K562 (cell line): ENCODE data around the gene OBSCN. TPM values are rescaled to one million over a fixed set of nuclear protein-coding genes. Genes with fewer than 3 reads are reported as not detected.

Experiments used
- ATAC-seq: fragments of 200-7000 bp; cut with Tn5 transposase; 3 replicates; pipeline ENCODE4 v1.9.1; 2020; ENCODE audit warnings: moderate library complexity
- BruUV-seq: library from RNA; stranded (reverse); fragments of 400-500 nt; replicated peaks from 2 replicates; lab custom pipeline; 2021; lab: Mats Ljungman, UMichigan
- CTCF ChIA-PET: fragments of 300-600 bp; formaldehyde crosslinking; extraction: SDS; loops from one replicate; lab custom pipeline; 2021; ENCODE audit warnings: low intra/inter-chr PET ratio; lab: Yijun Ruan, JAX
- POLR2A ChIA-PET: fragments of 300-600, 350-650 bp; sonication (Branson Sonifier 250); formaldehyde crosslinking; extraction: SDS; loops from one replicate; lab custom pipeline; 2021; ENCODE audit warnings: antibody characterized with exemption, inconsistent platforms; lab: Yijun Ruan, JAX
- DNase-seq, 4 experiments: peaks; one replicate each; pipeline versions ENCODE4 v3.0.0 to v3.0.0-alpha.2; 2011 to 2018; ENCODE audit warnings: low spot score in 3 of 4, mixed read lengths in 3 of 4; ENCODE audit errors: extremely low read depth in 1 of 4
- FAIRE-seq: peaks from 2 replicates; lab custom pipeline; 2011; peaks lifted over from hg19 to GRCh38; lab: Jason Lieb, UNC
- H2AFZ ChIP-seq: 2 replicates; pipeline ENCODE4 v1.6.0; 2011; ENCODE audit warnings: low read depth, low read length, control low read depth, inconsistent platforms
- H3K27ac ChIP-seq: fragments of 200-600 bp; 3 replicates; pipeline ENCODE4 v1.8.0; 2011; ENCODE audit warnings: low read depth, mild to moderate bottlenecking, control low read depth, inconsistent platforms, low read length, moderate library complexity, mixed read lengths; ENCODE audit errors: extremely low read depth
- H3K27me3 ChIP-seq, 2 experiments: fragments of 300-600 bp in 1 of 2; 2 replicates in 1 of 2; 3 replicates in 1 of 2; pipeline versions ENCODE4 v1.6.0 to v1.8.0; 2011; ENCODE audit warnings: inconsistent platforms in 2 of 2, low read length in 2 of 2, mild to moderate bottlenecking in 1 of 2, mixed read lengths in 1 of 2, moderate library complexity in 1 of 2; ENCODE audit not compliant: control insufficient read depth in 2 of 2, insufficient read depth in 2 of 2
- H3K36me3 ChIP-seq: fragments of 300-600 bp; 3 replicates; pipeline ENCODE4 v1.8.0; 2011; ENCODE audit warnings: mild to moderate bottlenecking, low read length, inconsistent platforms; ENCODE audit not compliant: control insufficient read depth, insufficient read depth
- H3K4me1 ChIP-seq, 2 experiments: fragments of 200-600 bp in 1 of 2; replicated peaks in 1 of 2; 2 replicates in 1 of 2; 3 replicates in 1 of 2; pipeline versions ENCODE4 v1.5.1 to v1.8.0; 2011; ENCODE audit warnings: inconsistent platforms in 2 of 2, low read length in 2 of 2, mild to moderate bottlenecking in 1 of 2, mixed read lengths in 1 of 2, moderate library complexity in 1 of 2; ENCODE audit not compliant: control insufficient read depth in 2 of 2, insufficient read depth in 2 of 2
- H3K4me2 ChIP-seq: 2 replicates; pipeline ENCODE4 v1.6.1; 2011; ENCODE audit warnings: low read length, control low read depth, inconsistent platforms, mixed read lengths; ENCODE audit not compliant: insufficient read depth
- H3K4me3 ChIP-seq: fragments of 200-600 bp; sonication (generic), shearing (Covaris generic); 2 replicates; pipeline ENCODE4 v1.5.1; 2016; ENCODE audit warnings: control low read depth, inconsistent platforms
- H3K79me2 ChIP-seq: fragments of 200-600 bp; 3 replicates; pipeline ENCODE4 v1.8.0; 2011; ENCODE audit warnings: low read length, inconsistent platforms; ENCODE audit not compliant: control insufficient read depth, insufficient read depth
- H3K9ac ChIP-seq, 2 experiments: 2 replicates each; pipeline versions ENCODE4 v1.6.0 to v1.6.1; 2011; ENCODE audit warnings: low read depth in 2 of 2, low read length in 2 of 2, control low read depth in 1 of 2, inconsistent platforms in 1 of 2, mild to moderate bottlenecking in 1 of 2, mixed read lengths in 1 of 2; ENCODE audit not compliant: insufficient read depth in 1 of 2
- H3K9me1 ChIP-seq: one replicate; pipeline ENCODE4 v1.6.0; 2011; ENCODE audit warnings: inconsistent platforms, mild to moderate bottlenecking, low read length, moderate library complexity; ENCODE audit not compliant: control insufficient read depth, insufficient read depth
- H3K9me3 ChIP-seq: replicated peaks from 2 replicates; pipeline ENCODE4 v1.5.1; 2011; ENCODE audit warnings: low read depth, low read length, inconsistent platforms; ENCODE audit not compliant: control insufficient read depth, insufficient read depth
- H4K20me1 ChIP-seq: replicated peaks from 2 replicates; pipeline ENCODE4 v1.6.1; 2011; ENCODE audit warnings: low read length, inconsistent platforms, mixed read lengths; ENCODE audit not compliant: control insufficient read depth, insufficient read depth
- RBM25 ChIP-seq: fragments of 200-400 bp; formaldehyde crosslinking; IDR thresholded peaks from 2 replicates; pipeline ENCODE4 v1.6.1; 2018; ENCODE audit warnings: low read length, low read depth, moderate library complexity; ENCODE audit not compliant: severe bottlenecking
- WGBS: fragments of 100-300 bp; shearing (Covaris generic); methylation state at CpG from one replicate; pipeline ENCODE4 v1.1.6; 2016; ENCODE audit warnings: low coverage, mixed read lengths; ENCODE audit not compliant: insufficient coverage; ENCODE audit errors: missing lambda C conversion rate; 5-methylcytosine and 5-hydroxymethylcytosine counted together
- in situ Hi-C: fragments of 300-500 bp; cut with MboI; formaldehyde crosslinking; loops from 4 replicates; pipeline ENCODE4 v1.15.0; 2018; ENCODE audit warnings: inconsistent platforms, mixed read lengths
- intact Hi-C: fragments of 100-400 bp; cut with micrococcal nuclease; formaldehyde crosslinking; loops from 2 replicates; pipeline ENCODE4 v1.14.2; 2022
- polyA plus RNA-seq, 8 experiments: library from polyadenylated mRNA; depleted of rRNA in 4 of 8; stranded (reverse) in 5 of 8; unstranded in 3 of 8; fragments of >200 nt; fragmentation: Nextera tagmentation in 2 of 8; fragmentation: Illumina TruSeq in 1 of 8; extraction: Ambion mirVana in 2 of 8; extraction: Trizol in 1 of 8; gene quantifications; 2 replicates each; pipeline versions ENCODE4 v1.2.1 to v1.2.3, GENCODE V29; 2011 to 2014; ENCODE audit warnings: inconsistent platforms in 1 of 8, missing spikeins in 1 of 8
- total RNA-seq, 7 experiments: library from RNA; depleted of rRNA in 6 of 7; stranded (reverse); fragments of >200 nt in 6 of 7; fragmentation: Illumina TruSeq in 2 of 7; extraction: Trizol in 2 of 7; gene quantifications; 2 replicates each; pipeline versions ENCODE4 v1.2.1 to v1.2.3, GENCODE V29; 2011 to 2021; ENCODE audit warnings: low replicate concordance in 1 of 7
- TF ChIP-seq, protein P1 (sequence below), 3 experiments: fragments of 200-800 bp in 1 of 3; fragments of 250-450 bp in 1 of 3; fragments of 450-650 bp in 1 of 3; sonication (Bioruptor Pico) in 1 of 3; sonication (Bioruptor generic) in 1 of 3; formaldehyde crosslinking in 1 of 3; IDR thresholded peaks; 2 replicates each; pipeline versions ENCODE4 v1.6.1 to v1.8.0; 2016 to 2022; ENCODE audit warnings: mild to moderate bottlenecking in 2 of 3, missing genetic modification characterization in 2 of 3, missing compliant biosample characterization in 1 of 3, moderate library complexity in 1 of 3

Gene OBSCN
- total and polyA plus RNA-seq, 9 of the 15 experiments (the other 6 are each of a cell fraction or from before 2014, with no cell fraction given): 0.18 to 19.7 (median 3.6) TPM

- in situ Hi-C loops (loop anchor here (10.0 kb wide), 1 partner anchor 290 kb away; no protein-coding TSS in a partner anchor), intact Hi-C loops (no loop called here)
- H3K4me2 ChIP-seq: no peak overlapping the region
- H4K20me1 ChIP-seq: no peaks in the 10 kb centered on the region
- ATAC-seq (no peak), FAIRE-seq (no peak), DNase-seq (no peak)
- H2AFZ ChIP-seq: no peak overlapping the region
- ChIA-PET CTCF (no interaction called here), POLR2A (interaction anchor here (0.6 to 1.5 kb wide), 3 partner anchors 11 to 233 kb away, joined by 3 to 6 read pairs (median 3); no protein-coding TSS in a partner anchor)
- 17% methylated on average over 2 of the region's 2 CpGs for WGBS
- H3K4me3 ChIP-seq: no peak overlapping the region
- H3K27ac ChIP-seq: no peak overlapping the region
- H3K9me3 ChIP-seq: no peaks in the 10 kb centered on the region
- H3K4me1 ChIP-seq: peaks cover 5 to 7% of the 10 kb centered on the region in 2 experiments; a peak in 3 of 5 replicates
- H3K36me3 ChIP-seq: no peaks in the 10 kb centered on the region; the same call in 2 of the 3 replicates
- H3K79me2 ChIP-seq: no peaks in the 10 kb centered on the region
- H3K9ac ChIP-seq: no peak overlapping the region
- H3K27me3 ChIP-seq: peaks cover 2 to 4% of the 10 kb centered on the region in 2 experiments; a peak in 3 of 5 replicates
- no peaks in the 10 kb centered on the region for H3K9me1 ChIP-seq
- peak; percentile 87 for TF ChIP-seq RBM25
- TF ChIP-seq, protein P1, sequence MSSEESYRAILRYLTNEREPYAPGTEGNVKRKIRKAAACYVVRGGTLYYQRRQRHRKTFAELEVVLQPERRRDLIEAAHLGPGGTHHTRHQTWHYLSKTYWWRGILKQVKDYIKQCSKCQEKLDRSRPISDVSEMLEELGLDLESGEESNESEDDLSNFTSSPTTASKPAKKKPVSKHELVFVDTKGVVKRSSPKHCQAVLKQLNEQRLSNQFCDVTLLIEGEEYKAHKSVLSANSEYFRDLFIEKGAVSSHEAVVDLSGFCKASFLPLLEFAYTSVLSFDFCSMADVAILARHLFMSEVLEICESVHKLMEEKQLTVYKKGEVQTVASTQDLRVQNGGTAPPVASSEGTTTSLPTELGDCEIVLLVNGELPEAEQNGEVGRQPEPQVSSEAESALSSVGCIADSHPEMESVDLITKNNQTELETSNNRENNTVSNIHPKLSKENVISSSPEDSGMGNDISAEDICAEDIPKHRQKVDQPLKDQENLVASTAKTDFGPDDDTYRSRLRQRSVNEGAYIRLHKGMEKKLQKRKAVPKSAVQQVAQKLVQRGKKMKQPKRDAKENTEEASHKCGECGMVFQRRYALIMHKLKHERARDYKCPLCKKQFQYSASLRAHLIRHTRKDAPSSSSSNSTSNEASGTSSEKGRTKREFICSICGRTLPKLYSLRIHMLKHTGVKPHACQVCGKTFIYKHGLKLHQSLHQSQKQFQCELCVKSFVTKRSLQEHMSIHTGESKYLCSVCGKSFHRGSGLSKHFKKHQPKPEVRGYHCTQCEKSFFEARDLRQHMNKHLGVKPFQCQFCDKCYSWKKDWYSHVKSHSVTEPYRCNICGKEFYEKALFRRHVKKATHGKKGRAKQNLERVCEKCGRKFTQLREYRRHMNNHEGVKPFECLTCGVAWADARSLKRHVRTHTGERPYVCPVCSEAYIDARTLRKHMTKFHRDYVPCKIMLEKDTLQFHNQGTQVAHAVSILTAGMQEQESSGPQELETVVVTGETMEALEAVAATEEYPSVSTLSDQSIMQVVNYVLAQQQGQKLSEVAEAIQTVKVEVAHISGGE (CRISPR knock-in tag; IDR thresholded peaks at IDR 0.05): no peak
- TF ChIP-seq, all 486 proteins: peak for 1
- BruUV-seq: no TSS peak
Measured at GRCh38 chr1:228225165-228225710, 17.4 kb downstream of the OBSCN start.
